Ovary (tissue), 9 donors: ENCODE results near the gene PARD6B. TPM values are rescaled to one million over a fixed set of nuclear protein-coding genes. Genes with fewer than 3 reads are reported as not detected.
"Not testable (repeated sequence)": the region's sequence is repeated elsewhere in the genome, so short reads cannot be mapped to it uniquely, and the experiment has no call there.

Source experiments
- DNase-seq, 5 donors: peaks; one replicate each; pipeline ENCODE4 v3.0.0-alpha.2; 2019 to 2020
- H3K27ac ChIP-seq, 2 donors: fragments of 200-600 bp; one replicate each; pipeline versions ENCODE4 v1.5.1 to v1.8.0; 2019 to 2022
- H3K27me3 ChIP-seq: fragments of 200-600 bp; one replicate; pipeline ENCODE4 v1.8.0; 2022
- H3K36me3 ChIP-seq: fragments of 200-600 bp; sonication (generic); one replicate; pipeline ENCODE4 v1.5.1; 2019
- H3K4me1 ChIP-seq: one replicate; pipeline ENCODE4 v1.8.1; 2013; ENCODE audit warnings: mild to moderate bottlenecking, moderate library complexity; ENCODE audit not compliant: insufficient read depth
- H3K4me3 ChIP-seq: fragments of 200-600 bp; sonication (generic); one replicate; pipeline ENCODE4 v1.5.1; 2017
- H3K9me3 ChIP-seq, 2 donors: fragments of 200-600 bp in 1 of 2; sonication (generic) in 1 of 2; one replicate each; pipeline versions ENCODE4 v1.5.1 to v1.8.1; 2013 to 2019; ENCODE audit warnings: mild to moderate bottlenecking in 1 of 2, moderate library complexity in 1 of 2
- EP300 ChIP-seq: sonication (generic); formaldehyde crosslinking; IDR thresholded peaks from one replicate; pipeline ENCODE4 v1.6.1; 2017; ENCODE audit warnings: antibody characterized with exemption
- POLR2A ChIP-seq: fragments of 450-650 bp; IDR thresholded peaks from one replicate; pipeline ENCODE4 v1.6.1; 2017; ENCODE audit warnings: antibody characterized with exemption, mild to moderate bottlenecking, moderate library complexity
- WGBS, 3 donors: extraction: QIAGEN DNeasy Blood & Tissue Kit in 1 of 3; methylation state at CpG; one replicate each; pipeline versions ENCODE4 v1.1.5 to v1.1.7; 2013 to 2017; 5-methylcytosine and 5-hydroxymethylcytosine counted together
- intact Hi-C, 4 donors: fragments of 100-400 bp; cut with DNase I; formaldehyde crosslinking; loops; one replicate each; pipeline versions ENCODE4 v1.11.0 to v1.15.1; 2022 to 2023
- polyA plus RNA-seq, 2 donors: library from polyadenylated mRNA; stranded (reverse); fragments of 200-250 nt in 1 of 2; fragments of 350-450 nt in 1 of 2; fragmentation: Illumina TruSeq in 1 of 2; extraction: RNeasy Lipid Tissue Mini Kit (QIAGEN cat#74804) in 1 of 2; gene quantifications; one replicate each; pipeline ENCODE4 v1.2.3, GENCODE V29; 2013 to 2014
- total RNA-seq, 7 donors: library from RNA; depleted of rRNA in 2 of 7; stranded (reverse); fragments of >200 nt in 2 of 7; fragmentation: NEBNext Ultra II Directional in 3 of 7; extraction: Animal tissue kit (Norgen Biotek cat#: 25700) in 3 of 7; gene quantifications; one replicate each; pipeline versions ENCODE4 v1.1.0 to v1.2.4, GENCODE V29; 2016 to 2023
- TF ChIP-seq, protein P1 (sequence below), 3 donors: fragments of 450-650 bp in 2 of 3; fragments of 200-600 bp in 1 of 3; IDR thresholded peaks; one replicate each; pipeline versions ENCODE4 v1.5.1 to v1.8.0; 2016 to 2022; ENCODE audit warnings: antibody characterized with exemption in 3 of 3, mild to moderate bottlenecking in 1 of 3
- donor health status: DM: no; HTN: no; CAD: no; lungs with moderate emphysema.
- donor health status: DM: no; HTN: no; CAD: no.
- donor health status: Bipolar disorder and iron deficiency.
- donor health status: DM: yes; HTN: yes; CAD: no.
- donor health status: DM: no; HTN: no; CAD: no.
- donor health status: DM: yes; HTN: yes; CAD: no.

PARD6B gene
- total and polyA plus RNA-seq, 9 donors, result 0.91 to 14.4 (median 6.0) TPM

DNA sequence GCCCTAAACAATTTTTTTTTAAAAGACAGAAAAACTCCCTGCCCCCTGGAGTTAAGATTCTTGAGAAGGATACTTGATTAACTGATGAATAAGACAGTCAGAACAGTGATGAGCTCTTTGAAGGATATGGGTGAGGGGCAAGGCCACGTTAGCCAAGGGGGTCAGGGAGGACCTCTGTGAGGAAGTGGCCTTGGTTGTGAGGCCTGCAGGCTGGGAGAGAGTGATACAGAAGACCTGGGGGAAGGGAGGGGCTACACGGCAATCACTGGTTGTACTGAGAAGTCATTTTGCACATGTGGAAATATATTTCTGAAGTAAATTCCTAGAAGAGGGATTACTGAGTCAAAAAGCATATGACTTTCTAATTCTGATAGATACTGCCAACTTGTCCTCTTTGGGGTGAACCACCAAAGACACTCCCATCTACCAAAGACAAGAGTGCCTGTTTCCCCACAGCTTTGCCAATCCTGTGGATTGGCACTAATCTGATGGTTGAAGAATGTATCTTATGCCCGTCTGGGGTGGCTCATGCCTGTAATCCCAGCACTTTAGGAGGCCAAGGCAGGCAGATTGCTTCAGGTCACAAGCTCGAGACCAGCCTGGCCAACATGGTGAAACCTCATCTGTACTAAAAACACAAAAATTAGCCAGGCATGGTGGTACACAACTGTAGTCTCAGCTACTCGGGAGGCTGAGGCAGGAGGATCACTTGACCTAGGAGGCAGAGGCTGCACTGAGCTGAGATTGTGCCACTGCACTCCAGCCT lies 41.2 kb downstream of the PARD6B start:
- H3K9me3 ChIP-seq, result no peaks in the 10 kb centered on the region
- H3K4me1 ChIP-seq, result no peaks in the 10 kb centered on the region
- H3K4me3 ChIP-seq, result no peak overlapping the region
- DNase-seq, result peak in 2 of 5 donors; percentile 1 to 14
- WGBS, 3 donors, result 71 to 75% (median 75%) methylated on average over 5 of the region's 5 CpGs
- TF ChIP-seq POLR2A (no peak), EP300 (no peak)
- TF ChIP-seq, protein P1, sequence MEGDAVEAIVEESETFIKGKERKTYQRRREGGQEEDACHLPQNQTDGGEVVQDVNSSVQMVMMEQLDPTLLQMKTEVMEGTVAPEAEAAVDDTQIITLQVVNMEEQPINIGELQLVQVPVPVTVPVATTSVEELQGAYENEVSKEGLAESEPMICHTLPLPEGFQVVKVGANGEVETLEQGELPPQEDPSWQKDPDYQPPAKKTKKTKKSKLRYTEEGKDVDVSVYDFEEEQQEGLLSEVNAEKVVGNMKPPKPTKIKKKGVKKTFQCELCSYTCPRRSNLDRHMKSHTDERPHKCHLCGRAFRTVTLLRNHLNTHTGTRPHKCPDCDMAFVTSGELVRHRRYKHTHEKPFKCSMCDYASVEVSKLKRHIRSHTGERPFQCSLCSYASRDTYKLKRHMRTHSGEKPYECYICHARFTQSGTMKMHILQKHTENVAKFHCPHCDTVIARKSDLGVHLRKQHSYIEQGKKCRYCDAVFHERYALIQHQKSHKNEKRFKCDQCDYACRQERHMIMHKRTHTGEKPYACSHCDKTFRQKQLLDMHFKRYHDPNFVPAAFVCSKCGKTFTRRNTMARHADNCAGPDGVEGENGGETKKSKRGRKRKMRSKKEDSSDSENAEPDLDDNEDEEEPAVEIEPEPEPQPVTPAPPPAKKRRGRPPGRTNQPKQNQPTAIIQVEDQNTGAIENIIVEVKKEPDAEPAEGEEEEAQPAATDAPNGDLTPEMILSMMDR (IDR thresholded peaks at IDR 0.05), result no peak
- H3K27ac ChIP-seq, result no peak overlapping the region
- H3K27me3 ChIP-seq, result no peaks in the 10 kb centered on the region
- intact Hi-C loops, result no loop called here
- H3K36me3 ChIP-seq, result no peaks in the 10 kb centered on the region

DNA sequence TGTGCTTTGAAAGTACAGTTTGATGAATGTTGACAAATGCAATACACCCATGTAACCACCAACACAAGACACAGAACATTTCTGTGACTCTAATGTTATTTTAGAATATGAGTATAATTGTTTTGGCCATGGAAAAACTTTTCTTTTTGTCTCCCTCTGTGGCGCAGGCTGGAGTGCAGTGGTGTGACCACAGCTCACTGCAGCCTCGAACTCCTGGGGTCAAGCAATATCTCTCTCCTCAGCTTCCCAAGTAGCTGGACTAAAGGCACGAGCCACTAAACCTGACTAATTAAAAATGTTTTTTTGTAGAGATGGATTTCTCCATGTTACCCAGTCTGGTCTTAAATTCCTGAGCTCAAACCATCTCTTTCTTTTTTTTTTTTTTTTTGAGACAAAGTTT lies 43.1 kb downstream of the PARD6B start:
- Histone ChIP-seq H3K27me3 (no peaks in the 10 kb centered on the region), H3K36me3 (no peaks in the 10 kb centered on the region), H3K27ac (no peak overlapping the region), H3K4me1 (no peaks in the 10 kb centered on the region), H3K4me3 (no peak overlapping the region), H3K9me3 (no peaks in the 10 kb centered on the region)
- TF ChIP-seq POLR2A, result no peak
- TF ChIP-seq, protein P1 (IDR thresholded peaks at IDR 0.05), result no peak
- TF ChIP-seq EP300, result no peak
- intact Hi-C loops, result no loop called here
- no peak for DNase-seq
- WGBS, 3 donors, result 38 to 51% (median 47%) methylated on average over 3 of the region's 3 CpGs

DNA sequence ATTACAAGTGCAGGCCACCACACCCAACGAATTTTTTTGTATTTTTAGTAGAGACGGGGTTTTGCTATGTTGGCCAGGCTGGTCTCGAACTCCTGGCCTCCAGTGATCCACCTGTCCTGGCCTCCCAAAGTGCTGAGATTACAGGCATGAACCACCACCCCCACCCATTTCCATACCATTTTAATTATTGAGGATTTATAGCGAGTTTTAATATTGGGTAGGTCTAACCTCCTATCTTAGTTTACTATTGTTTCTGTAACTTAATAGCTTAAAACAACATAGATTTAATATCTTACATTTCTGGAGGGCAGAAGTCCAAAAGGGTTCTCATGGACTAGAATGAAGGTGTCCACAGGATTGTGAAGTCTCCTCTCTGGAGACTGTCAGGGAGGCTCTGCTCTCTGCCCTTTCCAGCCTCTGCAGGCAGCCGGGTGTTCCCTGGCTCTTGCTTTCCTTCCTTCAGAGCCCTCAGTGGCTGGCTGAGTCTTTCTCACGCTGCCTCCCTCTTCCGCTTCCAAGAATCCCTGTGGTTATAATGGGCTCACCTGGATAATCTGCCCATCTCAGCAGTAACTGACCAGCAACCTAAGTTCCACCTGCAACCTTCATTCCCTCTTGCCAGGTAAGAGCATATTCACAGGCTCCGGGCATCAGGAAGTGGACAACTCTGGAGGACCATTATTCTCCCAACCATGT lies 44.9 kb downstream of the PARD6B start:
- no peaks in the 10 kb centered on the region for H3K27me3 ChIP-seq
- H3K4me1 ChIP-seq, result no peaks in the 10 kb centered on the region
- H3K36me3 ChIP-seq, result no peaks in the 10 kb centered on the region
- TF ChIP-seq EP300 (no peak), POLR2A (no peak)
- TF ChIP-seq, protein P1 (IDR thresholded peaks at IDR 0.05), result no peak
- no peaks in the 10 kb centered on the region for H3K9me3 ChIP-seq
- H3K4me3 ChIP-seq, result no peak overlapping the region
- 53 to 68% (median 63%) methylated on average over 8 of the region's 8 CpGs for WGBS, 3 donors
- peak in 2 of 5 donors; percentile 2 to 6 for DNase-seq
- intact Hi-C loops, result no loop called here
- H3K27ac ChIP-seq, result no peak overlapping the region

DNA sequence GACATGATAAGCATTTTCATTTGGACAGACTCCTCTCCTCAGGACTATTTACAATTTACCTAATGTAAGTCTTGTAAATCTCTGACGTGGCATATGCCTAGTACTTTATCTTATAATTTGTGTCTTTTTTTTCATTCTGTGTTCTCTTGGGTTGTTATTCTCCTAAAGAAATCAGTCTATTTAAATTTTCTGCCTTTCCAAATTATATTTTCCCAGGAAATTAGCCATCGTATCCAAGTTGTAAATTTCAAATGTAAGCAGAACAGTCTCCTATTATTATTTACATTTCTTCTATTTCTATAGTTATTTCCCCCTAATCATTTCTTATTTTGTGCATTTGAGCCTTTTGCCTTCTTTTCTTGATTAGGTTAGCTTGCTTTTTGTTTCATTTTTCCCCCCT lies 46.0 kb downstream of the PARD6B start:
- DNase-seq, result no peak
- intact Hi-C loops, result no loop called here
- Histone ChIP-seq H3K27me3 (no peaks in the 10 kb centered on the region), H3K27ac (no peak overlapping the region), H3K4me3 (no peak overlapping the region), H3K36me3 (no peaks in the 10 kb centered on the region), H3K4me1 (no peaks in the 10 kb centered on the region), H3K9me3 (no peaks in the 10 kb centered on the region)
- WGBS, 3 donors, result 34 to 41% (median 35%) methylated on average over 2 of the region's 2 CpGs
- TF ChIP-seq, protein P1 (IDR thresholded peaks at IDR 0.05), result no peak
- TF ChIP-seq EP300, result no peak
- TF ChIP-seq POLR2A, result no peak

DNA sequence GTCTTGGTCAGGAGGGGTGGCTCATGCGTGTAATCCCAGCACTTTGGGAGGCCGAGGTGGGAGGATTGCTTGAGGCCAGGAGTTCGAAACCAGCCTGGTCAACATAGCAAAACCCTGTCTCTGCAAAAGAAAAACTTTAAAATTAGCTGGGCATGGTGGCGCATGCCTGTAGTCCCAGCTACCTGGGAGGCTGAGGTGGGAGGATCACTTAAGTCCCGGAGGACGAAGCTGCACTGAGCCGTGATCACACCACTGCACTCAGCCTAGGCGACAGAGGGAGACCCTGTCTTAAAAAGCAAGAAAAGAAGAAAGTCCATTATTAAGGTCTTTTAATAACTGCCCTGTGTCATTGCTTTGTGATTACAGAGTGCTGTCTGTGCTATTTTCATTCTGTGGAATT lies 47.6 kb downstream of the PARD6B start:
- H3K4me3 ChIP-seq, H3K27ac ChIP-seq, H3K9me3 ChIP-seq, H3K4me1 ChIP-seq, H3K27me3 ChIP-seq, DNase-seq, intact Hi-C loops, H3K36me3 ChIP-seq: not testable (repeated sequence)
- WGBS, 3 donors, result 88 to 93% (median 92%) methylated on average over 8 of the region's 8 CpGs
